ENCODE measurements around the gene BMP5.

Gene BMP5

DNA sequence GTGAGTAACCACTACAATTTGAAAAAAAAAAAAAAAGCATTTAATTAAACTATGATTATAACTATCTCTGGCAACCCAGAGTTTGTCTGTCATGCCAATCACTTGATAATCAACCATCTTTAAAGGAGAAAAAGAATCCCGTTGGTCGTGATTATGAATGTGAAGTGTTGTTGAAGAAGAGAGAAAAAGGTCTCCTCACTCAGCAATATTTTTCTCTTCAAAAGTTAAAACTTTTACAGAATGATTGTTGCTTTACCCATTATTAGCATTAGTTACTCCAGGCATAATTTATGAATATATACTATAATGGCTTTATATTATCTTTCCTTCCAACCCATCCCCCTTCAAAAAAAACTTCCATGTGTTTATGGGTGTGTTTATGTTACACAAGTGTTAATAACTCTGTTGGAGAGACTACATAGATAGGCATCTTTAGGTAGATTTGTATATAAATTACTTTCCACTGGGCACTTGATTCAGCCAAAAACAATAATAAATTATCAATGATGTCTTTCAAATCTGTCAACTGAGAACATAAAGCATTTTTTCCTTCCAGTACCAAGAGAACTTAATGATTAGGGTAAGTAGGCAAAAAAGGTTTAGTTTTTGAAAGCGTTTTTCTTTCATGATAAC lies 5.1 kb downstream of the BMP5 start:
- no peak for DNase-seq

GRCh38 chr6:55869674-55870073 lies 5.7 kb downstream of the BMP5 start:
- DNase-seq: no peak

DNA sequence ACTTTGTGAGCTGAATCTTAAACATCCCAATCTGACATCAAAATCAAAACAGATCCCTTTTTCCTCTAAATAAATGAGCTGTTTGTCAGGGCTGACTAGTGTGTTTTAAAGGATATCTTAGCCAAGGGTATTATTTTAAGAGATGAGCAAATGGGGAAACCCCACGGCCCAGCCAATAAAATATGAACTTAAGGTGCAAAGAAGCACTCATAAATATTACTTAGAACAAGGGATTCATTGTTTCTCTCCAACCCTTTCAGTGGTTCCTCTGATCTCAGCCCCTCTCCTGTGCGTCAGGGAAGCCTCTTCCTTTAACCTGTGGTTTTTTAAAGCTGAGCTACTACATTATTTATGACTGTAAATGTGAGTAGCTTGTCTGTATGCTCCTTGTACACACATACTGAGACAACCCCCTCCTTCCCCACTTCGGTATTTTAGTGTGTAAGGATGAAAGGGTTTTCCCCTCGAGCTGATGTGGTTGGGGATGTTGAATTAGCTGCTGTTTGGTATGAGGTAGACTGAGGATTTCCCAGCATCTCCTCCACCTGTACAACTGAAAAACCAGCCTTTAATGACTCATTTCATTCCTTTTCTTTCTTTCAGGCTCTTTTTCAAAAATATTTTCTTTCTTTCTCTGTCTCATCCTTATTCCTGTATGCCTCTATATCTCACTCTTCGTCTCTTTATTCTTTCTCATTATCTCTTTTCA lies 6.5 kb downstream of the BMP5 start:
- peak; percentile 40 for DNase-seq

GRCh38 chr6:55868176-55868575 lies 7.2 kb downstream of the BMP5 start:
- DNase-seq: no peak

DNA sequence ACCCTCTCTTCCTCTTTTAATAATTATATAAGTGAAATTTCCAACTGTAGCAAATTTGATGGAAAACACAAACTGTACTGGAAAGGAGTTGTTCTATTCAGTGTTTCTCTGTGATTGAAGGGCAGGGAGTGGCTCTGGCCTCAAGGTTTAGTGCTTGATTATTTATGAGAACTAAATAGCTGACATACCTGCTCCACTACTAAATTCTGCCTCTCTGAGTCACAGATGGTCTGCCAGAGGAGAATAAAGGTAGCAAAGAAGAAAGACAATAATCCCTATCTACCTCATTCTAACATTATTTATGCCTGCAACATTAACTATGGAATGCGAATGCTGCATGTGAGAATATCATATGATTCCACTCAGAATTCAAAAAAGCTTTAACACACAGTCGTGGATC lies 9.3 kb downstream of the BMP5 start:
- no peak for DNase-seq

- DNase-seq: no peak
Observed at GRCh38 chr6:55853008-55854001, 22.1 kb downstream of the BMP5 start.

- no peak for DNase-seq
Observed at GRCh38 chr6:55841341-55841740, 34.0 kb downstream of the BMP5 start.

DNA sequence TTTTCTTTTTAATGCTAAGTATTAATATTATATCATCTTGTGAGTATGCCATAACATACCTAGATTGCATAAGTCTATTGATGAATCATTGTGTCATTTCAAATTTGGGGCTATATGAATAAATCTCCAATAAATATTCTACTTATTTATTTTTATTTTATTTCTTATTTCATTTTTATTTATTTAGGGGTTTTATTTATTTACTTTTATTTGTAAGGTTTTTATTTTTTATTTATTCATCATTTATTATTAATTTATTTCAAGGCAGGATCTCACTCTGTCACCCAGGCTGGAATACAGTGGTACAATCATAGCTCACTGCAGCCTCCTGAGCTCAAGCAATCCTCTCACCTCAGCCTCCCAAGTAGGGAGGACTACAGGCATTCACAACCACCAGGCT lies 36.3 kb downstream of the BMP5 start:
- no peak for DNase-seq

DNA sequence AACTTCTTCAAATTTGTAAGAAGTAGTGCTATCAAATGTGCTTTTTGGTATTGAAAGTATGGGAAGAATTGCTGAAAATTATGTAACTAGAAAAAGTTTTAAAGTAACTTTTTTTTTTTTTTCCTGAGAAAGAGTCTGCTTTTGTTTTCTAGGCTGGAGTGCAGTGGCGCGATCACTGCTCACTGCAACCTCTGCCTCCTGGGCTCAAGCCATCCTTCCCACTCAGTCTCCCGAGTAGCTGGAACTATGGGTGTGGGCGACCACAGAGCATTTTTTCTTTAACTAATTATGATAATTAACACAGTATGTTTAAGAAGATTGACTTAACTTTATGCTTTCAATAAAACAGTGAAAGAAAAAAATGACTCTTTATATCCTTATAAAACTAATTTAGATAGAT lies 38.4 kb downstream of the BMP5 start:
- peak; percentile 24 for DNase-seq

DNA sequence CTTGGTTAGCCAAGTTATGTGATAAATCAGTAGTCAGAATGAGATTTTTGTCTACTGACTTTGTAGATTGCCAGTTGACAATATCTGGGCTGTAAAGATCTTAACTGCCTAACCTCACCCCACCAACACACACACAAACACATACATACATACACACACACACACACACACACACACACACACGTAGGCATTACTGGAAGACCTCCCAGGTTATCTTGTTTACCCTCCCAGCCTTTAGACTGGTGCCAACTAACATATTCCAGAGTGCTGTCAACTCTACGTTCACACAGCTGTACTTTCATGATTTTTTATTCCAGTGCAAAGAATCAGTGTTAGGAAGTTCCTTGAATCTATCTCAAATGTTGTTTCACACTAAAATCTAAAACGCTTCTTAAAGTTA lies 38.9 kb downstream of the BMP5 start:
- DNase-seq: peak; percentile 19

DNA sequence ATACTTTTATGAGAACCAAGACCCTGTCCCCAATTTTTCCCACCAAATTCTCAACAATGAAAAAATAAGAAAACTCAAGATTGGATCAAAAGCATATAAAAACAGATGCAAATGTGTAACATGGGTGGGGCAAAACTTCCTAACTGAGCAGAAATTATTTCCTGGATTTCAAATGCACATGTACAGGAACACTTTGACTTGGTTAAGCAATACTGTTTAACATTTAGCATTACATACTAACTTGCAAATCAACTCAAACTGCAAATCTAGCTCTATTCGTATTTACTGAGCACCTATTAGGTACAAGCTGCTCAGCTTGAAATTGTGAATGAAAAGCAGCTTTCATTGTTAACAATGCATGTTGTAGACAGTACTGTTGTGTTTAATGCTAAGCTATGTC lies 40.2 kb downstream of the BMP5 start:
- DNase-seq: no peak

GRCh38 chr6:55833284-55833683 lies 42.1 kb downstream of the BMP5 start:
- no peak for DNase-seq

DNA sequence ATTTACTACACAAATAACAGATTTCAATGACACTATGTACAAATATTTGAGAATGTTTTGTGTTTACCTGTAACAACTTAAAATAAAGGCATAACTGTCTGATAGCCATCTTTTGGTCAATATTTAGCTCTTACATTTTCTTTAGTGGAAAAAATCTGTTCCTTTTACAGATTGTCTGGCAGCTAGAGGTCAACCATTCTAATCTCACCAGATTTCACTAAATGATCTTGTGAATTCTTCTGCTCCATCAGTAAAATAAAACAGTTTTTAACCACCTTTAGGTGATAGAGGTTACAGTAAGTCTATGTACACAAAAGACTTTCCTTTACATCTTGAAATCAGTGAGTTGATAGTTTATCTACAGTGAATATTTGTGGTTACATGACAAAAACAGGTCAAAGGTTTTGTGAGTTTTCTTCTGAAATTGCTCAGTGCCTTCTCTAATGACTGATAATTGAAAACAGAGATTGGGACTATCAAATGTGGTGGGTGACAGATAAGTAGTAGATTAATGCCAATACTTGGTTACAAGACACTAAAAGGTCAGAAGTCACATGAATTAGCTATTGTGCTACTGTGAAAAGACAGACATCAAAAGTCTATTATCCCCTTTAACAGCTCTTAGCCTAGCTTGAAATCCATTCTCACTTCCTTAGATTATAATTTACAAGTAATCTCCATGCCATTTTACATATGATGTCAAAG lies 47.4 kb downstream of the BMP5 start:
- DNase-seq: no peak

- no peak for DNase-seq
Observed at GRCh38 chr6:55826941-55827340, 48.4 kb downstream of the BMP5 start.

DNA sequence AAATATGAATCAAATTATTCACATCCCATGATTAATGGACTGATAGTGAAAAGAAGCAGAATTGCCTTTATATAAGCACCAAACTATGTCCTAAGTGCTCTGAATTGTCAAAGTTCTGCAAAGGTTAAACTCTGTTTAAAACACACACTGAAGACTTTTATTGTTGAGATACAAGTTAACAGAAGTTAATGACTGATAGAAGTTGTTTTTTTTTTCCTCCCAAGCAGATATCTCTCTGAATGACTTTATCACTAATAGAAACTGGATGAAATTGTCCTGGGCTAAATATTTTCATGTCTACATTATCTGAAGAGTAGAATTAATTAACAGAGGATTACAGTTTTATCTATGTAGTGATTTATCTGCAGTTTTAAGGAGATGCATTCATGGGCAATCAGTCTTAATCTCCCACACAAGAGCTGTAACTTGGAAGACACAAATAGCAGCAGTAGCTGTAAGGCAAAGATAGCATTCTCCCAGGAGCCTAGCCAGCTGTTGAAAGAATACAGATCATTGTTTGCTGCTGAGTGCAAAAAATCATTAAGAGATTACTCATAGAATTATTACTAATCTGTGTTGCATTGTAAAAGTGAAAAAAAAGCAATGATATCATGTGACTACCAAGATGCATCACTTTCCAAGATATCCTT lies 49.9 kb downstream of the BMP5 start:
- no peak for DNase-seq

DNA sequence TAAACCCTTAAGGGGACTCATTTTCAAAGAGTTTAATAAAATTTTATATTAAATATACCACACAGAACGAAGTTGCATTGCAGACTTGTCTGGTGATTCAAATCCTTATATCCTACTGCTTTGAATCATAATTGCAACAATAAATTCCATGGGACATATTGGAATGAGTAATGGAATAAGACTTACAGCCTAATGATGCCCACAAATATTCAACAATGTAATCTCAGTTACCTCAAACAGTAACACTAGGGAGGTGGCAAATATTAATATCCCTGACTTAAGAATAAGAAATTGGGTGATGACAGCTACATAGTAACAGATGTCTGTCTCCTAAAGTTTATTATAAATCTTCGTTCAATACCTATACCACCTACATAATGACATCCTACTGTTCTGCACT lies 52.6 kb downstream of the BMP5 start:
- no peak for DNase-seq

DNA sequence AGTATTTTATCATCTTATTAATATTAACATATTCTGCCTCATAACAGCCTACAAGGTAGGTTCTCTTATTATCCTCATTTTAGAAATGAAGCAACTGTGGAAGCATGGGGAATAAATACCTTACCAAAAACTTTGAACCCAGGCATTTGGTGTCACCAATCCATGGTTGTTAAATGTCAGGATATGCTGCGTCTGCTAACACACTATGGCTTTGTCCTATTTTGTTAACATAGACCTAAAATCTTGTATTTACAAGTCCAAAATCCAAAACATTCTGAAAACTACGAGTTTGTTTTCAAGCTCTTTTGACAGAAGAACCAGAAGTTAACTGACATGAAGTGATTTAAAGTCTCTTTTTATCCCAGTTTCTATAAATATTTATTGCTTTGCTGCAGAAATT lies 53.4 kb downstream of the BMP5 start:
- no peak for DNase-seq

- DNase-seq: no peak
Observed at GRCh38 chr6:55820696-55821095, 54.7 kb downstream of the BMP5 start.

DNA sequence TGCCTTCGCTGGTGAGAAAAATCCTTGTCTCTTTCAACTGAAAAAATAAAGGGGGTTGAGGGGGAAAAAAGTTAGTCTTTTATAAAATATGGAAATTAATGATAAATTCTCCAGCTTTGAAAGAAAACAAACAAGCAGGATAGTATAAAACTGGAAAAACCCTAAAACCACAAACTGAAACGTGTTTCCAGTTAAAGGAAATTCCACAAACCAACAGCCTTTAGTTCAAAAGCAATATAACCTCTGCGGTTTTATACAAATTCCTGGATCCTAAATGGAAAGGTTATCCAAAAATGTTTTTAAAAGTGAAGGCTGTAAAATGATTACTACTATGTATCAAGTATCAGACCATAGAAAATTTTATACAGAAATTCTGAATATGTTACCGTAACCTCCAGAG lies 55.6 kb downstream of the BMP5 start:
- no peak for DNase-seq

GRCh38 chr6:55818482-55818881 lies 56.9 kb downstream of the BMP5 start:
- no peak for DNase-seq

GRCh38 chr6:55812509-55812908 lies 62.9 kb downstream of the BMP5 start:
- DNase-seq: no peak

- DNase-seq: no peak
Observed at GRCh38 chr6:55811074-55811473, 64.3 kb downstream of the BMP5 start.

- no peak for DNase-seq
Observed at GRCh38 chr6:55802259-55802658, 73.1 kb downstream of the BMP5 start.

Data from femur (tissue), 1 donor.